Adipose tissue (tissue), 3 donors: ENCODE data around the gene MFSD2A. TPM values are rescaled to one million over a fixed set of nuclear protein-coding genes. Genes with fewer than 3 reads are reported as not detected.

Source experiments
- polyA plus RNA-seq, 3 donors: library from polyadenylated mRNA; stranded (reverse); fragments of 200-250 nt; gene quantifications; one replicate each; pipeline ENCODE4 v1.2.3, GENCODE V29; 2013
- donor health status: healthy with polysubstance abuse.
- donor health status: Bipolar disorder and iron deficiency.
- donor health status: healthy.

The MFSD2A gene
- polyA plus RNA-seq, 3 donors: 0.35 to 21.0 (median 1.5) TPM

Other genes with a start within 250 kb of the MFSD2A start
- 10 to 100 TPM; 38.3 to 46.0 (median 41.8) TPM for gene PPIE, start 216.3 kb upstream of the MFSD2A start, polyA plus RNA-seq
- under 1 TPM in 2 of 3 donors, not detected in 1; 0.19 to 0.58 TPM for gene OXCT2, start 183.8 kb upstream of the MFSD2A start, polyA plus RNA-seq
- 1 to 10 TPM in 2 of 3 donors, under 1 TPM in 1; 0.67 to 3.1 (median 1.1) TPM for gene BMP8B, start 166.3 kb upstream of the MFSD2A start, polyA plus RNA-seq
- 10 to 100 TPM in 1 of 3 donors, 1 to 10 TPM in 2; 8.8 to 13.9 (median 9.4) TPM for gene TRIT1, start 71.6 kb upstream of the MFSD2A start, polyA plus RNA-seq
- gene MYCL, start 53.2 kb upstream of the MFSD2A start, polyA plus RNA-seq: 10 to 100 TPM in 1 of 3 donors, under 1 TPM in 1, not detected in 1; 0.33 to 14.7 TPM
- gene CAP1, start 85.6 kb downstream of the MFSD2A start, polyA plus RNA-seq: 100 to 1,000 TPM in 2 of 3 donors, 10 to 100 TPM in 1; 55.2 to 196 (median 192) TPM
- 10 to 100 TPM; 23.0 to 54.4 (median 47.1) TPM for gene PPT1, start 142.1 kb downstream of the MFSD2A start, polyA plus RNA-seq
- gene RLF, start 206.2 kb downstream of the MFSD2A start, polyA plus RNA-seq: 1 to 10 TPM; 2.6 to 5.2 (median 4.0) TPM